Fibroblast of skin of abdomen (primary cell): ENCODE measurements around the gene KRT27. TPM values are rescaled to one million over a fixed set of nuclear protein-coding genes. Genes with fewer than 3 reads are reported as not detected.
A peak's percentile ranks its signal among the peaks of the same experiment; 100 is the strongest.
"Not testable (repeated sequence)": the region's sequence is repeated elsewhere in the genome, so short reads cannot be mapped to it uniquely, and the experiment has no call there.

Experiments used
- DNase-seq: peaks from one replicate; pipeline ENCODE4 v3.0.0-alpha.2; 2013
- polyA plus RNA-seq, 2 experiments: library from polyadenylated mRNA; unstranded; fragments of 120-200 nt; gene quantifications; one replicate each; pipeline ENCODE4 v1.2.1, GENCODE V29; 2013; ENCODE audit not compliant: insufficient read length in 2 of 2

Gene KRT27, protein sequence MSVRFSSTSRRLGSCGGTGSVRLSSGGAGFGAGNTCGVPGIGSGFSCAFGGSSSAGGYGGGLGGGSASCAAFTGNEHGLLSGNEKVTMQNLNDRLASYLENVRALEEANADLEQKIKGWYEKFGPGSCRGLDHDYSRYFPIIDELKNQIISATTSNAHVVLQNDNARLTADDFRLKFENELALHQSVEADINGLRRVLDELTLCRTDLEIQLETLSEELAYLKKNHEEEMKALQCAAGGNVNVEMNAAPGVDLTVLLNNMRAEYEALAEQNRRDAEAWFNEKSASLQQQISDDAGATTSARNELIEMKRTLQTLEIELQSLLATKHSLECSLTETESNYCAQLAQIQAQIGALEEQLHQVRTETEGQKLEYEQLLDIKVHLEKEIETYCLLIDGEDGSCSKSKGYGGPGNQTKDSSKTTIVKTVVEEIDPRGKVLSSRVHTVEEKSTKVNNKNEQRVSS
- polyA plus RNA-seq (2013, experiment 1 of 2; ENCODE audit: insufficient read length) = not detected
- polyA plus RNA-seq (2013, experiment 2 of 2; ENCODE audit: insufficient read length) = not detected

DNA sequence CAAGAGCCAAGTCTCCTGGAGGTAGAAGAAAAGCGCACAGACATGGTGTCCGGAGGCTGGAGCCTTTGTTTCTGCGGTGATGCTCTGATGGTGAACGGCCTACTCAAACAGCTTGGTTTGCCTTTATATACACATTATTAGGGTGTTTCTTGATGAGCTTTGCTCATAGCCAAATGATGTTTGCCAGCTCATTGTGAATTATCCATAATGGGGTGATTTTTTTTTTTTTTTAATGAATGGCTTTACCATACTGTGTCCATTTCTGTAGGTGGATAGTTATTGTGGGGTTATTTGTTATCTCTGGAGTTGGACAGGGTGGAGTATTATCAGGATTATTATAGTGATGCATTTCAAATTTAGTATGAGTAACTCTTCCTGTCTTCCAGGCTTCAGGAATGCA, at the start of gene KRT27:
Gene KRT27 (minus strand): TSS at position 101 of the 400 bp plus-strand sequence. CDS start 57 bp downstream, at position 44.
- DNase-seq = no peak

GRCh38 chr17:40830085-40830776, 47.9 kb upstream of the KRT27 start:
- DNase-seq = no peak

DNA sequence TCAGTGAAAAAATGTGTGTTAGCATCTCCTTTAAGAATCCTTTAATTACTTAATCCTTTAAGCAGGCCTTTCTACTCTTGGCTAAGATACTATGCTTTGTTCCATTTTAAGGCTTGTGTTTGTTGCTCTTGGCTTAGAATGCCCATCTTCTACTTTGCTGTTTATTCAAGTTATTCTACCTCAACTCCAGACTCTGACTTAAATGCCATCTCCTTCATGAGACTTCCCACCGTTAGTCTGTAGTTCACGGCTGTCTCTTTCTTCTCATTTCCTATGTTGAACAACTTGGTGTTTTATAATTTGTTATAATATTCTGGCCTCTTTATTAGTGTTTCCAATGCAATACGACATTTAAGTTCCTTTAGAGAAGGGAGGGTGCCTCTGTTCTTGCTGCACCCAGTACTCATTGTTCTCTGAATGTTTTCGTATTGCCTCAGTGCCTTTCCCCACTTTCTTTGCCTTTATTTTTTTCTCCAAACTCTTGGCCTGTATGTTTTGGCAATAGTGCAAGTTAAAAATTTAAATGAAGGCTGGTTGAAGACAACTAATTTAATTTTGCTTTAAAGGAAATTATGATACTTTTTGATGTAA, 46.2 kb upstream of the KRT27 start:
- DNase-seq = no peak

- DNase-seq = no peak
Measured at GRCh38 chr17:40827746-40828453, 45.5 kb upstream of the KRT27 start.

- DNase-seq = no peak
Measured at GRCh38 chr17:40825599-40825998, 43.2 kb upstream of the KRT27 start.

GRCh38 chr17:40824015-40824832, 41.9 kb upstream of the KRT27 start:
- no peak for DNase-seq

DNA sequence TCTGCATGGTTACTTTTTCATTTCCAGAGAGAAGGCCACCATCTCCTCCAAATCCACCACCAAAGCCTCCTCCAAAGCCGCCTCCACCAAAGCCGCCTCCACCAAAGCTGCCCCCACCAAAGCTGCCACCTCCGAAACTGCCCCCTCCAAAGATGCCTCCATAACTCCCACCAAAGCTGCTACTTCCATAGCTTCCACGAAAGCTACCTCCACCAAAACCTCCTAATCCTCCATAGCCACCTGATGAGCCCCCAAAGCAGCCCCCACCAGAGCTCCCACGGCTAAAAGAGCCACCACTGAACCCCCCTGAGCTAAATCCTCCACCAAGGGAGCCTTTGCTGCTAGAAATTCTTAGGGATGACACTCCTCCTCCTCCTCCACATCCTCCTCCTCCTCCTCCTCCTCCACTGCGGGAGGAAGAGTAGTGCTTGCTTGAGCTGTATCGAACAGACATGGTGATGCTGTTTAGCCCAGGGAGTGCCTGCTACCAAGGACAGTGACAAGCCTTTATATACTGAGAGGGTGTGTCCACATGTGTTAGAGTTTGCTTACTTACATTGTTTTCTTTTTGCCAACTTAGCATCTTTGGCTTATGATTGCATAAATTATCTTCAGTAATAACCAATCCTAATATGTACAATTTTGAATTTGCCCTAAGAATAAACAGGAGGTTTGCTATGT, 39.9 kb upstream of the KRT27 start, which contains the start of gene KRT10:
Gene KRT10 (minus strand): TSS at position 483 of the 681 bp plus-strand sequence. CDS start 29 bp downstream, at position 454.
- DNase-seq = no peak

DNA sequence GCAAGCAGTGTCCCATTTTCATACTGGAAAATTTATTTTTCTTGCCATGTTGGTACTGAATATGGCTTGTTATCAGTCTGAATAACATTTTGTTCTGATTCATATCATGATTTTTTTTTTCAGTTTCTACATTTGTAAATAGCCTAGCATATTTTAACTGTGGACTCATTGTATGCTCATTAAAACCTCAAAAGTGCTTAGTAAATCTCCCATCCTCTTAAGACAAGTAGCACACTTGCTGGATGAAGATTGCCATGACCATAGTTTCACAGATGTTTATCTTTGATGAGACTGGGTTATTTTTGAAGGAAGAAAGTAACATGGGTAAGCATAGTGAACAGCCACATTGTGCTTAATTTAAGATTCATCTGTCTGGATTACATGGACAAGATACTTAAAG, 39.2 kb upstream of the KRT27 start:
- no peak for DNase-seq

DNA sequence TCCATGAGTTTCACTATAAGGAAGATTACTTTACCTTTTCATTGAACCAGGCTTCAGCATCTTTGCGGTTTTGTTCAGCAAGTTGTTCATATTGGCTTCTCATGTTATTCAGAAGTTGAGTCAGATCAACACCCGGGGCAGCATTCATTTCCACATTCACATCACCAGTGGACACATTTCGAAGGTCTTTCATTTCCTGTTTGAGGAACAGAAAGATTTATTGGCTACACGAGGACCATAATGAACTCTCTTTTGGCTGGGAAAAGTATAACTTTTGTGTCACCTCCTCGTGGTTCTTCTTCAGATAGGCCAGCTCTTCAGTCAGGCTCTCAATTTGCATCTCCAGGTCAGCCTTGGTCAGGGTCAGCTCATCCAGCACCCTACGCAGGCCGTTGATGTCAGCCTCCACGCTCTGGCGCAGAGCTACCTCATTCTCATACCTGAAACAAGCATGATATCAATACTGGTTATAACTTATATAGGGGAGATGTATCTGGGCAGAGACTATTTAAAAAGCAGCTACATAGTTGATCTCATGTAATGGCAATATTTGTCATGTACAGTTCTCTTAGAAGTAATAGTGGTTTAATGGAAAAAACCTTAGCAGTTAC, 38.0 kb upstream of the KRT27 start:
- no peak for DNase-seq

- DNase-seq = peak; percentile 13
Measured at GRCh38 chr17:40819528-40820125, 37.3 kb upstream of the KRT27 start.

DNA sequence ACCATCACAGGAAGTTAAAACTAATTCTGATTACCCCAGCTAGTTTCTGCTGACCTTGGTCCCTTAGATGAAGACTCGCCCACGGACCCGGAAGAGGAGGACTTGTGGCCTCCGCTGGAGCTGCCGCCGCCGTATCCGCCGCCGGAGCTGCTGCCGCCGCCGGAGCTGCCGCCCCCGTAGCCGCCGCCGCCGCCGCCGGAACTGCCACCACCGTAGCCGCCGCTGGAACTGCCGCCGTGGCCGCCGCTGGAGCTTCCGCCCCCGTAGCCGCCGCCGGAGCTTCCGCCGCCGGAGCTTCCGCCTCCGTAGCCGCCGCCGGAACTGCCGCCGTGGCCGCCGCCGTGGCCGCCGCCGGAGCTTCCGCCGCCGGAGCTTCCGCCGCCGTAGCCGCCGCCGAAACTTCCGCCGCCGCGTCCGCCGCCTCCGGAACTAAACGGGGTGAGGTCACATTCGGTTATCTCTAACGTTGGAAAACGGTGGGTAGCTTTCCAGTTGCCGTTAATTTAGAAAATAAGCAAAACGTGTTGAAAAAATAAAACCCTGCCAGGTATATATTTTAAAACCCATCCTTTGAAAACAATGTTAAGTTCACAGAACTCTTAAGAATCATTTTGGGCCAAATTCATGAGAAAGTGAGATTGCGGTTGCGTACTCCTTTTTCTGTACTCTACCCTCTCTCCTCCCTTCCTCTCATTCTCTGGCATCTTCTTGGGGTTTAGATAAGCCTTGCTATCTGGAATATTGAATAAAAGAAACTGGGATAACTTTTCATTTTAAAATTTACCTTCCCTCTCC, 36.6 kb upstream of the KRT27 start:
- peak; percentile 88 for DNase-seq

- DNase-seq = no peak
Measured at GRCh38 chr17:40818343-40818732, 36.0 kb upstream of the KRT27 start.

DNA sequence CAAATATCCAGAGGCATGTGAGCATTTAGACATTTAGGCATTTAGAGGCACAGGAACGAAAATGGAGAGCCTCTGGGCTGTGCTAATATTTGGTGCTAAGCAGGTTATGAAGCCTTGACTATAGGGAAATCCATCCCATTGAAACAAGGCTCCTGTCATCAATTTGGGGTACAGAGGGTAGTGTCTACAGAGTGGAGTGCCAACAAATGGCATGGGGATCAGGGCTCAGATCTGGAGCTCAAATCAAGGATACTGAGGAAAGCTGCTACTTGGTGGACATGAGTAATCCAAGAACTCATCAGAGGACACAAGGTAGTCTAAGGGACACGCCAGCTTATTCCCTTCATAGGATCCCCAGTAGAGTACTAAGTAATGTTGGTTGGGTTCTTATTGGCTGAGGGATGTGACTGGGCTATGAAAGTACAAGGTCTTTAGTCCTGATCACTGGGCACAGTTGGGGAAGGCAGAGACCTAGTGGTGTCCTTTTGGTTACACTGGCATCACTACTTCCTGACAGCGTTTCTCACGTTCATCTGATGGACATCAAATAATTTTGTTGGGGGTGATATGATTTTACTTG, 34.8 kb upstream of the KRT27 start:
- DNase-seq = no peak

DNA sequence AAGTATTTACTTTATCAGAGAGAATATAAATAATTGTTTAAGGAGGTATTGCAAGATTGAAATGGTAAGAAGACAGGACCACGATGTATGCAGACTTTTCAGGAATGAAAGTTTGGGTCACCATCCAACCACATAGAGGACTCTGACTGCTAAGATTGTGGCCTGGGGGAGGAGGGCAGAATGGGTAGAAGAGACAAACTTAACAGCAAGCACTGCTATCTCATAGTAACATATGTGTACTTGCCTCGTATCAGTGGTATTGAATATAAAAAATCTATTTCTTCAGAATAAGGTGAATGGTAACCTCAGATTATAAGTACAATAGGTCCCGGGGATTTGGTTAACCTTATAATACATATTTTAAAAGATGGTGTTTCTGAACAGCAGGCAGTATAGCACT, 34.2 kb upstream of the KRT27 start:
- no peak for DNase-seq

- DNase-seq = no peak
Measured at GRCh38 chr17:40815381-40815780, 33.0 kb upstream of the KRT27 start.

DNA sequence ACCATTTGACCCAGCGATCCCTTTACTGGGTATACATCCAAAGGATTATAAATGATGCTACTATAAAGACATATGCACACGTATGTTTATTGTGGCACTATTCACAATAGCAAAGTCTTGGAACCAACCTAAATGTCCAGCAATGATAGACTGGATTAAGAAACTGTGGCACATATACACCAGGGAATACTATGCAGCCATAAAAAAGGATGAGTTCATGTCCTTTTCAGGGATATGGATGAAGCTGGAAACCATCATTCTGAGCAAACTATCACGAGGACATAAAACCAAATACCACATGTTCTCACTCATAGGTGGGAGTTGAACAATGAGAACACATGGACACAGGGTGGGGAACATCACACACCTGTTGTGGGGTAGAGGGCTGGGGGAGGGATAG, 32.3 kb upstream of the KRT27 start:
- DNase-seq = not testable (repeated sequence)

DNA sequence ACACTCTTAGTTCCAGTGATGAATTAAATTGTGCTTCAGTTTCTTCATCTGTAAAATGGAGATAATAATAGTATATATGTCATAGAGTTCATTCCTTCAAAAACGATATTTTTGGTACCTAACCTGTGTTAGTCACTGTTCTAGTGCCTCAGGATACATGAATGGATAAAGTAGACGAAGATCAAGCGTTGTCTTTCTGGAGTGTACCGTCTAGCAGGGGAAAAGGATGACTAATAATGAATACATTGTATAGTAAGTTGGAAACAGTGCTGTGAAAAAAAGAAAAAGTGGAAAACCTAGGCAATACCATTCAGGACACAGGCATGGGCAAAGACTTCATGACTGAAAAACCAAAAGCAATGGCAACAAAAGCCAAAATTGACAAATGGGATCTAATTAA, 31.5 kb upstream of the KRT27 start:
- no peak for DNase-seq

DNA sequence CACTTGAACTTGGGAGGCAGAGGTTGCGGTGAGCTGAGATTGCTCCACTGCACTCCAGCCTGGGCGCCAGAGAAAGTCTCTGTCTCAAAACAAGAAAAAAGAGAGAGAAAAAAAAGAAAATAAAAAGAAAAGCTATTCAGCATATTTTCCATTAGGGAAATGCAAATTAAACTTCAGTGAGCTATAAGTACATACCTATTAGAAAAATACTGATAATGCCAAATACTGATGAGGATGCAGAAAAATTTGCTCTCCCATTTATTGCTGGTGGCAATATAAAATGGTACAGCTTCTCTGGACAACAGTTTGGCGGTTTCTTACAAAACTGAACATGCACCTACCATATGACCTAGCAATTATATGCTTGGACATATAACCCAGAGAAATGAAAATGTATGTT, 30.3 kb upstream of the KRT27 start:
- DNase-seq = no peak

DNA sequence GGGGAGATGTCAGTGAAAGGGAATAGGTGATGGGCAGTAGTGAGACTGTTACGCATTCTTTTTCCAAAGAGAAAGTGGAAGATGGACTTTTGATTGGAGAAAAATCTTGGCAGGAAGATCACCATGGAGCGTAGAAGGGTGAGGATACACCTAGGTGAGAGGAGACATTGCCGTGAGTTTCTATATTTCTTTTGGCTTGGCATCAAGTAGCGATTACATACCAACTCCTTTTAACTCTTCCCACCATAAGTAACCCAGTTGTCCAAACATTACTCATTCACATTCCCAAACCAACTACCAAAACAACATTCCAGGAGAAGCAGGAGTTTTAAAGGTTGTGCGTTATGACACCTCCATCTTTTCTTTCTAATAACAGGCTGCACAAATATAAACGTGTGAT, 28.1 kb upstream of the KRT27 start:
- DNase-seq = peak; percentile 33
